ENCODE results near the gene SMIM27.
A peak's percentile ranks its signal among the peaks of the same experiment; 100 is the strongest.

DNA sequence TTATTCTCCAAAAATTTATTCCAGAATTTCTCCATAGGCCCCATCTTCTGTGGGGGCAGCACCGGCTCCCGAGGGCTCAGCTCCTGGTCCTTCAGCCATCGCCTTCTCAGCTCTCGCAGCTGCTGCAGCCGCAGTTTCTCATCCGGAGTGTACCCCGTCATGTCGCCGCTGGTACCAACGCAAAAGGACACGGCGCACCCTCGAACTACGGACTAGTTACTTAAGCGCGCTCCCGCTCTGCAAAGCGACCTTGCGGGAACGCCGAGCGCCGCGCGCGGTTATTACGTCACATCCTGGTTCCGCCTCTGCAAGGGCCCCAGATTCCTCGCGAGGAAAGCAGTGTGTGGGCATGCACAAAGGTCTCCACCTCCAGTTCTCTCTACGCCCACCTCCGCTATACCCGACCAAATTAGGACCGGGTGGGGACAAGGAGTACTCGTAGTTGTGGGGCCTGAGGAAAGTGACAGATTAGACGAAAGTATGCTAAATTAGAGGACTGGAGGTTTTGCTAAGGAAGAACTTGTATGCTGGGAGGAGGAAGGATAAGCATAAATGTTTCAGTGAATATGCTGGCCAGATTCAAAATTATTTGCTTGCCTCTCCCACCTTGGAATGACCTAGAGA lies 20.9 kb downstream of the SMIM27 start, which contains the start of gene NDUFB6:
- TF ChIP-seq, protein P1, sequence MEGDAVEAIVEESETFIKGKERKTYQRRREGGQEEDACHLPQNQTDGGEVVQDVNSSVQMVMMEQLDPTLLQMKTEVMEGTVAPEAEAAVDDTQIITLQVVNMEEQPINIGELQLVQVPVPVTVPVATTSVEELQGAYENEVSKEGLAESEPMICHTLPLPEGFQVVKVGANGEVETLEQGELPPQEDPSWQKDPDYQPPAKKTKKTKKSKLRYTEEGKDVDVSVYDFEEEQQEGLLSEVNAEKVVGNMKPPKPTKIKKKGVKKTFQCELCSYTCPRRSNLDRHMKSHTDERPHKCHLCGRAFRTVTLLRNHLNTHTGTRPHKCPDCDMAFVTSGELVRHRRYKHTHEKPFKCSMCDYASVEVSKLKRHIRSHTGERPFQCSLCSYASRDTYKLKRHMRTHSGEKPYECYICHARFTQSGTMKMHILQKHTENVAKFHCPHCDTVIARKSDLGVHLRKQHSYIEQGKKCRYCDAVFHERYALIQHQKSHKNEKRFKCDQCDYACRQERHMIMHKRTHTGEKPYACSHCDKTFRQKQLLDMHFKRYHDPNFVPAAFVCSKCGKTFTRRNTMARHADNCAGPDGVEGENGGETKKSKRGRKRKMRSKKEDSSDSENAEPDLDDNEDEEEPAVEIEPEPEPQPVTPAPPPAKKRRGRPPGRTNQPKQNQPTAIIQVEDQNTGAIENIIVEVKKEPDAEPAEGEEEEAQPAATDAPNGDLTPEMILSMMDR (IDR thresholded peaks at IDR 0.05), result no peak
- peak in 1 of 2 donors; percentile 75 for TF ChIP-seq POLR2A (IDR thresholded peaks at IDR 0.05)

Measured in heart left ventricle (tissue), 13 donors.